Thyroid gland (tissue), 4 donors: ENCODE results near the gene PROM1.

Experiments
- POLR2A ChIP-seq, 2 donors: fragments of 450-650 bp; IDR thresholded peaks; one replicate each; pipeline ENCODE4 v1.6.1; 2017; ENCODE audit warnings: antibody characterized with exemption in 2 of 2, mild to moderate bottlenecking in 2 of 2, moderate library complexity in 1 of 2
- TF ChIP-seq, protein P1 (sequence below), 6 experiments: fragments of 200-600 bp in 3 of 6; fragments of 450-650 bp in 3 of 6; sonication (generic) in 3 of 6; IDR thresholded peaks; one replicate each; pipeline ENCODE4 v1.5.1; 2016 to 2019; ENCODE audit warnings: antibody characterized with exemption in 6 of 6, mild to moderate bottlenecking in 2 of 6, inconsistent platforms in 1 of 6, moderate library complexity in 1 of 6

GRCh38 chr4:16062601-16063000 is 21.2 kb downstream of the PROM1 start:
- TF ChIP-seq, protein P1, sequence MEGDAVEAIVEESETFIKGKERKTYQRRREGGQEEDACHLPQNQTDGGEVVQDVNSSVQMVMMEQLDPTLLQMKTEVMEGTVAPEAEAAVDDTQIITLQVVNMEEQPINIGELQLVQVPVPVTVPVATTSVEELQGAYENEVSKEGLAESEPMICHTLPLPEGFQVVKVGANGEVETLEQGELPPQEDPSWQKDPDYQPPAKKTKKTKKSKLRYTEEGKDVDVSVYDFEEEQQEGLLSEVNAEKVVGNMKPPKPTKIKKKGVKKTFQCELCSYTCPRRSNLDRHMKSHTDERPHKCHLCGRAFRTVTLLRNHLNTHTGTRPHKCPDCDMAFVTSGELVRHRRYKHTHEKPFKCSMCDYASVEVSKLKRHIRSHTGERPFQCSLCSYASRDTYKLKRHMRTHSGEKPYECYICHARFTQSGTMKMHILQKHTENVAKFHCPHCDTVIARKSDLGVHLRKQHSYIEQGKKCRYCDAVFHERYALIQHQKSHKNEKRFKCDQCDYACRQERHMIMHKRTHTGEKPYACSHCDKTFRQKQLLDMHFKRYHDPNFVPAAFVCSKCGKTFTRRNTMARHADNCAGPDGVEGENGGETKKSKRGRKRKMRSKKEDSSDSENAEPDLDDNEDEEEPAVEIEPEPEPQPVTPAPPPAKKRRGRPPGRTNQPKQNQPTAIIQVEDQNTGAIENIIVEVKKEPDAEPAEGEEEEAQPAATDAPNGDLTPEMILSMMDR (IDR thresholded peaks at IDR 0.05), result no peak
- TF ChIP-seq POLR2A (IDR thresholded peaks at IDR 0.05), result no peak
